HuH-7.5 (cell line): ENCODE data around the gene TP53I11.

Source experiments
- DNase-seq: peaks from one replicate; pipeline ENCODE4 v3.0.0; 2011; ENCODE audit warnings: low spot score

The TP53I11 gene

DNA sequence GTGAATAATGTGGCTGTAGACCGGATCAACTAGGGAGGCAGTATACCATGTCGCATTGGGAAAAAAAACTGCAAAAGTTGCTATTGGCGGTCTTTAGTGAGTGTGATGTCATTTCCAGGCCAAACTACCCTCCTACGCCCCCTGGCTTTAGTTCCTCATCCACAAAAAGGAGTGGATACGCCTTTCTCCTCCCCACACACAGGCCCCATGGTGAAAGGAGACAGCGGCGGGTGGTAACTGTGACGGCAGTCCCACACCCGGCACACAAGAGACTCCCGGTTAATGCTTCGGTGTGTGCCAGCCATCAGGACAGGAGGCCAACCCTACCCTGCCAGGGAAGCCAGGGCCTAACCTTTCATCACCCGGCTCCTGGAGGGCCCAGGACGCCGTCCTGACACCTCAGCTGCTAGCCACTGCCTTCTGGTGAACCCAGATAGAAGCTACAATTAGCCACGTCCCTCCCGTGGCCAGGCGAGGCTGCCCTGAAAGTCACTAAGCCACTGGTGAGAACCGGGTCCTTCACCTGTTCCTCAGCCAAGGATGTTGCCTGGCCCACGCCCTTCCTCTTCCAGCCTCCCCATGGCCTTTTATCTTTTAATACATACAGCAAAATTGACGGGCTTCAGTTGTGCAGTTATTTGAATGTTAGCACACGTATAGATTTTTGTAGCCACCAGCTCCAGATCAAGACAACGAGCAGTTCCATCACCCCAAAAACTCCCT, 10.8 kb downstream of the TP53I11 start:
- DNase-seq, result no peak

DNA sequence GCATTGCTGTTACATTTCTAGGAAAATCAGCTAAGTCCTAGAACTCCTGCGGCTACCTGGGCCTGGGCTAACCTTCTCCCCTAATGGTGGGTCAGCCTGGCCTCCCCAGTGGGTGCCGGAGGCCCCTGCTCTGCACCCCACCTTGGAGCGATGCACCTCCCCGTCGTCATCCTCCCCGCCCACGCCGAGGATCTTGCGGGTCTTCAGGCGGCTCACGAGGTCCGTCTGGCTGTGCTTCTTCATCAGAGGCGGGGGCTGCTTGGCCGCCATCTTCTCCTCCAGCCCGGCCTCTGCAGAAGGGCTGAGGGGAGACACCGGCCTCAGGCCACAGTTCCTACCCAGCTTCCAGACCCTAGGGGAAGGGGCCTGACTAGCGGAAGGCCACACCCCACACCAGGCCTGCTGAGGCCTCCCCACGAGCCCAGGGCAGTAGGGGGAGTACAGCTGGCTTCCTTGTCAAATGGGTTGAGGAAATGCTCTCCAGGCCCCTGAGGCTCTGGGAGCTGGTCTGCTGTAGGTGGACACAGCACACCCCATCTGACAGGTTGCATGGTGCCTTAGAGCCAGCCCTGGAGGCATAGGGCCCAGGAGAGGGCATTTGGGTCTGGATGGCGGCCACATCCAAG, 12.5 kb downstream of the TP53I11 start:
- DNase-seq, result no peak

DNA sequence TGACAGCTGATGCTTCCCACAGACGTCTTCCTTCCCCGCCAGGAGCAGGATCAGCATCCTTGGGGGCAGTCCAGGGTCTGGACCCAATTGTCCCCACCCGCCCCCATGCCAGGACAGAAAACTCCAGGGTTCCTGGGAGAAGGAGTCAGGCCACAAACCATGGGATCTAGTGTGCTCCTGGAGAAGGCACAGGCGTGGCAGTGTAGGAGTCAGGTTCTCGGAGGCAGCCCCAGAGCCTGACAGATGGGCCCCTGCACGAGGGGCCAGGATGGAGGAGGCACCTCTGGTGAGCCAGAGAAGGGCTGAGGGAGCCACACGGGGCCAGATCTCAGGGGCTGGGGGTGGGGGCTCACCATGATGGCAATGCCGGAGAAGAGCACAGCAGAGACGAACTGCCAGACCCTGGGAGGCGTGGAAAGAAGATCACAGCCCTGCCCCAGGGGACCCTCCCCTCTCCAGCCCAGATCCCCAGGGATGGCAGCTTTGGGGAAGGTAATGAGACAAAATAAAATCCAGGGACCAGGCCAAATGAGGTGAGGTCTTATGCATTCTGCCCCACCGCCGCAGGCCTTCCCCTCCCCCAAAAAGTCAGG, 13.6 kb downstream of the TP53I11 start:
- no peak for DNase-seq

DNA sequence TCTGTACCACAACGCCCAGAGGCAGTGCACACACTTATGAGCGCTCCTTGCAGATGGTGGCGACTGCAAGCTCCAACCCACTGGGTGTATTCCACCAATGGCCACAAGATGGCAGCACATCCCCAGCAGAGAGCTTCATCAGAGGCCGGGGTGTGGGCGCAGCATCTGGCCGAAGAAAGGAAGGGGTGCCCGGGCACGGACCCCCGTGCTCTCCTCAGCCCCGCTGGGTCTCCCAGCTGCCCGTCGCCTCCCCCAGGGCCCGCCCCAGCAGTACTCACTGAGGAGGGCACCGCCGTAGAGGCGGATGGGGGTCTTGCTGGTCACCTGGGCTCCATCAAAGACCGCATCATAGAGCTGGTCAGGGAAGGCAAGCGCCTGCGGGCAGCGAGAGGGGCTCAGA, 14.2 kb downstream of the TP53I11 start:
- DNase-seq, result peak; percentile 71

DNA sequence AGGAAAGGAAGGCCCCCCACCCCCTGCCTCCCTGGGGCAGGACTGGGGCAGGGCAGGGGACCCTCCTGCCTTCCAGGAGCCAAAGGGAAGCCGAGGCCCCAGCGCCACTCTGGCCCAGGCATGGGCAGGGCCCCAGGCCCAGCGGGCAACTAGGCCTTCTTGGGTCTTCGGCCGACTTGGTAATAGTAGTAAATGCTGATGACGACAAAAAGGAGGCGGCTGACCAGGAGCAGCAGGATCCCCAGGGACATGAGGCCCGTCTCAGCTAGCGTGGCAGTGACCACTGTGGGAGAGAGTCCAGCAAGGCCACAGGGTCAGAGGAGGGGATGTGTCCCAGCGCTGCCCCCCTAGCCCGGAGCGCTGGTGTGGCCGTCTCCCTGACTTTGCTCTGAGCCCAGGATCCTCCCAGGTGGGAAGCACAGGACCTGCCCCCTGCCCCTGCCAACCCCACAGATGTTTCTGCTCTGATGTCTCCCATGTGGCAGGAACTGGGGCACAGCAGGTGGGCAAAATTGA, 15.9 kb downstream of the TP53I11 start:
- DNase-seq, result no peak

DNA sequence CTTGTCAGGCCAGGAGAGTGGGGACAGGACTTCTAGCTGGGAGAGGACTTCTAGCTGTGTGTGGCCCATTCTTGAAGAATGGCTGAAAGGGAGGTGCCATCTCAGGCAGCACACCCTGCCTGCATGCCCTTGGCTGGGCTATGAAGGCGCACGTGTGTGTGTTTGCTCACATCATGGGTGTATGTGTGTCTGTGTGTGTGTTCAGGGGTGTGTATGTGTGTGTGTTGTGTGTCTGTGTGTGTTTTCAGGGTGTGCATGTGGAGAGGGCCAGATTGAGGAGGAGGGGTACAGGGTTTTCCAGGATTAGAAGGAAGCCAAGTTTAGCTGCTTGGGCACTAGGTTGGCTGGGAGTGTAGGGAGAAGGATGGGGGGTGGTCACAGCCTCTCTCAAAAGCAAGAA, 16.6 kb downstream of the TP53I11 start:
- no peak for DNase-seq

DNA sequence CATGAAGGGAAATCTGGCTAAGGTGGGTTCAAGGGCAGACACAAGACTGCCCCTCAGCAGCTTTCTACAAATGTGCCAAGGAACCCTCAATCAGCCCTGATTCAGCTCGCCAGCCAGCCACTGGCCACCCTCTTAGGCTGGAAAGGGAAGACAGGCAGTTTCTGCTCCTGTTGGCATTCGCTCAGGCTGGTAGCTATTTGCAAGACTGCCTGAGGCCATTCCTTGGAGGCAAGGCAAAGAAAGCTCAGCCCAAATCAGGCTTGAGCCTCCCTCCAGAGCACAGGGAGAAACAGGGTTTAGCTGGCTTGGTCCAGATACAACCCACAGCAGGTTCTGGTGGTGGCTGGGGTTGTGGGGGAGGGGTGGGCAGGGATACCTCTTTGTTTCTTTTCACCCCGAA, 19.2 kb downstream of the TP53I11 start:
- no peak for DNase-seq

DNA sequence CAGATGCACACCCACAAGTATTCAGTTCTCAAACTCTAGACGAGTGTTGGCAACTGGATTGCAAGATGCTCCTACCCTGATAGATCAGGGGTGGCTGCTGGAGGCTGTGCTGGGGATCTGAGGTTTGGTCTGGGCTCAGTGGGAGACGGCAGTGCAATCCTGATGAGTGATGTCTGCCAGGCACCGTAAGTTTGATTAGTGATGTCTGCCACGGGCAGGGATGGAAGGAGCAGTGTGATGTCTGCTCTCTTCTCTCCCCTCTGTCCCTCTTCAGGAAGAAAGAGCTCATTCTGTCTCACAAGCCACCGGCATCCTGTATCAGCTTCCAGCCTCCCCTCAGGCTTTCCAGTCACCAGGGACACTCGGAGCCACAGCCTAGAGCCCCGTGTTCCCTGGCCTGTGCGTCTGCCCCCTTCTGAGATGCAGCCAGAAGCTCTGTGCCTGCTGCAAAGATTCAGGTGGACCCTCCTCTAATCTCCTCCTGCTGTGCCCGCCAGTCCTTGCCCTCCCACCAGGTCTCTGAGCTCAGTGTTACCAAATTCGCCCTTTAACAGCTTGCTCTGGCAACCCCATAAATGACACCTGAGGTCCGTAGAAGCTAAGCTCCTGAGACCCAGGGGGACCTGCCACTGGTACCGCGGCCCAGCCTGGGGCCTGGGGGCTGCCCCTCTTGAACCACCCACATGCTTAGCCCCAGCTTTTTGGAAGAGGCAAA, 19.9 kb downstream of the TP53I11 start:
- DNase-seq, result no peak

DNA sequence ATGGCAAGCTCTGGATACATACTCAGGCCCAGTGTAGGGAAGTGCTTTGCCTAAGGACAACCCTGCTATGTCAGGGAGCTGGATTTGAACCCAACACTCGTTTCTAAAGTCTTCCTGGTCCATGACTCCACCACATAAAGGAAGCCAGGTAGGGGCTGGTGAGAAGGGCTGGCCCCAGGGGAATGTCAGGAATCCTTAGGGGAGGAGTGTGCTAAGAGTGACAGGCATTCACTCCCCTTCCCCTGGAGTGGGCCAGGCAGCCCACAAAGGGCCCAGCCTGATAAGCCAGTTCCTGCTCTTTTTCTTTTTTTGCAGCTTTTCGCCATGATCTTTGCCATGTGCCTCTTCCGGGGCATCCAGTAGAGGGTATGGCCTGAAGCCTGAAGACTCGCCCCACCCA, 21.9 kb downstream of the TP53I11 start:
- DNase-seq, result no peak

DNA sequence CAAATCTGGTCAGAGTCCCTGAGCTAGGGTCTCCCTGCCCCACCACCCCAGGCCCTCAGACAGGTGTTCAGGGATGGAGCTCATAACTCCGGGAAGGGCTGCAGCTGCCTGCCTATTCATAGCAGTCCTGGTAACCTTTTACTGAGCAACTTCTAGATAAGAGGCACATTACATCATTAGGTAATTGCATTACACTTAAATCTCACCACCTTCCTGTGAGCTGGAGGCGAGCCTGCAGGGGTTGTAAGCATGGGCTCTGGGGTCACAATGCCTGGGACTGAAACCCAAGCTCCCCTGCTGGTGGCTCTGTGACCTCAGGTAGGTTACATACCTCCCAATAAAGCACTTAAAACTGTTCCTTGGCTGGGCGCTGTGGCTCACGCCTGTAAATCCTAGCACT, 22.5 kb downstream of the TP53I11 start:
- no peak for DNase-seq

DNA sequence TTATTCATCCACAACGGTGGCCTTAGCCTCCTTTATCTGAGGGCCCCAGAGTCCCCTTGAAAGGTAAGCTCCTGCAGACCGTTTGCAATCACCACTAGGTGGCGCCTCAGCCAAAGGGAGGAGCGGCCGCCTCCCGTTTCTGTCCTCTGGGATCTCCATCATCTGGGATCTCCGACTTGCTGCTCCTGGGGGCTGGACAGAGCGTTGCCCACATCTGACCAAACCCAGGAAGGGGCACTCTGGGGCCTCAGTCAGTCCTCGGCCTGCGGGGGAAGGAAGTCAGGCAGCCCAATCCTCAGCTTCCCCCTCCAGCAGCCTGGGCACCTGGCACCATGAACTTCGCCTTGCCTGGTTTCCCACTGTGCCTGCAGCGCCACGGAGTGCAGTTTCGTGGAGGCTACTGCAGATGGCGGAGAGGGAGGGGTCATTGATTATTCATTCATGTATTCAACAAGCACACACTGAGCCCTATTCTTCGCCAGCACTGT, 23.5 kb downstream of the TP53I11 start:
- peak; percentile 70 for DNase-seq

DNA sequence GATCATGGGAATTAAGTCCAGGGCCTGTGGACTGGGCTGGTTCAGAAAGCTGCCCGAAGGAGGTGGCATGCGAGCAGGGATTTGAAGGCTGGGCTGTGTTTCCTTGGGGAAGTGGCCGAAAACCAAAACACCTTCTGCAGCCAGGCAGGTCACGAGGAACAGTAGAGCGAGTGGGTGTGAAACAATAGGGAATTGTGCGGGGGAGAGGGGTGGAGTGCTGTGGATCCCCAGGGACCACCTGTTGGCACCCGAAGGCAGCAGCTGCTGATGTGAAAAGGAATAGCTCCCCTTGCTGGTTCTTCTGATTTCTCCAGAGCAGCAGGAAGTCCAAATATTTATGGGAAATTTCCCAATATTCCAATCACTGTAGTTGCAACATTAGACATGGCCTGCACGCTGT, 24.6 kb downstream of the TP53I11 start:
- no peak for DNase-seq

DNA sequence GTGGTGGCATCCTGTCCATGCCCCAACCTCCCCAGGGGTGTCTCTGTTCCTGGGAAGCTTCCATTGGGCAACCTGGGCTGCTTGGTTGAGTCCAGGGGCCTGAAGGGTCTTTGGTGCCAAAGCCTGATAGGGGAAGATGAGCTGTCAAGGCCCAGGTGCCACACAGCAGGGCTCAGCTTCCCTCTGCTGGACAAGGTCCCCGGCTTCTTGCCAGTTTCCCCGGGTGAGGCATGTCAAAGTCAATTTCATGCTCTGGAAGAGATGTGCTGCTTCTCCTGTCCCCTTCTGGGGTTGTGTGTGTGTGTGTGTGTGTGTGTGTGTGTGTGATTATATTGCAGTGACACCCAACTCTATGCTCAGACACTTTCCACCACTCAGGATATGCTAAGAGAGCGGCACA, 26.9 kb downstream of the TP53I11 start:
- no peak for DNase-seq

DNA sequence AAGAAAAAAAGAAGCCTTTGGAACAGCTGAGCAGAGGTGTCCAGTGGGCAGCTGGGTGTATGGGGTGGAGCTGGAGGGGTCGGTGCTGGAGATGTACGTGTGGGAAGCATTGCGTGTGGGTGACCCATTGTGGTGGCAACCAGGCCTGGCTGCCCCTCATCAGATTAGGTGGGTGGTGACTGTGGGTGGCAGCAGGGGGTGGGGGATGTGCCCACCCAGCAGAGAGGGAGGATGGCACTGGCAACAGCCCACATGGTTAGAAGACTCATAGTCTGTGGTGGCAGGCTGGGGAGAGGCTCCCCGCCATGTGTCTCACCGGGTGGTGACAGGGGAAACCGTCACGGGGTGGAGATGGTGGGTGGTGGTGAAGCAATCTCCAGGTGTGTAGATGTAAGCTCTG, 27.6 kb downstream of the TP53I11 start:
- DNase-seq, result no peak

DNA sequence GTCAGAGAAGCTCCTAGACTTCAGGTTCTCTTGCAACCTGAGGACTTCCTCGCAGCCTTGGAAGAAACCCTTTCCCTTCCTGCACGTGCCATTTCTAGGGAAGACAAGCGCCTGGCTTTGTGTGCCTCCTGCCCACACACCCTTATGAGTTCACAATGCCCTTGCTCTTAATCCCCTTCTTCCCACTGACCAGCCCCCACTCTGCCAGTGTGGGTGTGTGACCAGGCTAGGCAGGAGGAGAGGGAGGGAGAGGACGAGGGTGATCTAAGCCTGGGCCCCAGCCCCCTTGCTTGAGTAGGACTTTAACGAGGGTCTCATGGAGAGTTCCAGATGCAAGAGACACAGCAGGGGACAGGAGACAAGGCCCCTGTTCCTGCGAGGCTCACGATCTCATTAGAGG, 30.2 kb downstream of the TP53I11 start:
- DNase-seq, result no peak

DNA sequence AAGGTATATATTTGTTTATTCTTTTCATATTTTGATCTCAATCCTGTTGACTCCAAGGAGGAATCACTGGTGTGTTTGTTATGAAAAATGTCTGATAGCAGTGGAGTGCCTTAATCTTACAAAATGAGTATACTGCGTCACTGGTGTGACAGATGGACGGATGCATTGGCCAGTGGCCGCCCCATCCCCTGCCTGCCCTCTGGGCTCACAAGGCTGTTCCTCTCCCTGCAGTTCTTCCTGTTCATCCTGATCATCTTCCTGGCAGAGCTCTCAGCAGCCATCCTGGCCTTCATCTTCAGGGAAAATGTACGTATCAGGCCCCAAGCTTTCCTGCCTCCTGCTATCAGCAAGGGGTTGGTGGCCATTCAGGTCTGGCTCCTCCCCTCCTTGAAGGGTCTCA, 32.9 kb downstream of the TP53I11 start:
- DNase-seq, result no peak

DNA sequence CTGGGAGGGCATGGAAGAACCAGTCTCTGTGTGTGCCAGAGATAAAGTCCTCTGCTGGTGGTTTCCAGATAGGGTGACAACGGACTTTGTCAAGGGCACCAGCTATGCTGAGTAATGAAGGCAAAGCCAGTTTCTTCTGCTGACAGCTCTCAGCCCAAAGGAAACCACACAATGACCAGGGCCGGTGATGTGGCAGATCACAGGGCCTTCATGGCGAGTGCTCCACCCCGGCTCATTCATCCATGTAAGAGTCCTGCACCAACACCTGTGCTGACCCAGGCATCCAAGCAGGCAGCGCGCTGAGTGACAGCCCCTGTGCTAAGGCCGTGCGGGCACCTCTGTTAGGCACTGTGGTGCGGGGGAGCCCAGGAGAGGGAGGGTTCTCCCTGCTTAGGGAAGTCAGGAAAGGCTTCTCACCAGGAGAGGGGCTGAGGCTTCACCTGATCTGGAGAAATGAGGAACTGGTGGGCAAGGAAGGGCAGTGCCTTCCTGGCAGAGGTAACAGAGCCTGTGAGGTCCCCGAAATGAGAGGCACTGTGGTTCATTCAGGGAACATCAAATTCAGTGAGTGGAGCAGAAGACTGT, 33.8 kb downstream of the TP53I11 start:
- no peak for DNase-seq

DNA sequence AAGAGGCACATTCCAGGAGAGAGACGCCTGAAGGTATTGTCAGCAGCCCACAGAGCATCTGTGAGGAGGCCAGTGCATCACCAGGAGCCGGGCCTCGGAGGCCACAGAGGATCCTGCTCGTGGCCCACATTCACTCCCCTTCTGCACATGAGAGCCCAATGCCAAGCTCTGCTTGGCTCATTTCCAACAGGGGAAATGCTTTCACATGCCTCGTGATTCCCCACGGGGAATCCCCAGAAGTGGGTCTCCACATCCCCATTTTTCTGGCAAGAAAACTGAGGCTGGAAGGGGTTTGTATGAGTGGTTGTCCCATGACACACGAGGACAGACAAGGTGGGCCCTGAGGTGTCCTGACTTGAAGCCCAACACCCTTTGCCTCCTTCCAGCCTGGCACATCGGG, 34.4 kb downstream of the TP53I11 start:
- DNase-seq, result no peak

DNA sequence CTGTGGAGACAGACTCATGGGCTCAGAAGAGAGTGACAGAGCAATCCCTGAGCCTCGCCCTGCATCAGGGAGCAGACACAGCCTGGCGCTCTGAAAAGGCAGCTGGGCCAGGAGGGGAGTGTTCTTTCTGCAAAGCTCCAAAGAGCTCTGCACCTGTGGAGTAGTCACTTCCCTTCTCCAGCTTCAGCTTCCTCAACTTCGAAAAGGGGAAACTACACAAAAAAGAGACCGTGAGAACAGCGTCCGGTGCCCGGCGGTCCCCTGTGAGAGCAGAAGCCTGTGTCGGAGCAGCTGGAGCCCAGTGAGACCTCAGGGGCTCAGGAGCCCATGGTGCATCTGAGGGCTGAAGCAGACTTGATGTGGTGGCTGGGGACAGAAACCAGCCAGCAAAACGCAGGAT, 35.1 kb downstream of the TP53I11 start:
- DNase-seq, result no peak

DNA sequence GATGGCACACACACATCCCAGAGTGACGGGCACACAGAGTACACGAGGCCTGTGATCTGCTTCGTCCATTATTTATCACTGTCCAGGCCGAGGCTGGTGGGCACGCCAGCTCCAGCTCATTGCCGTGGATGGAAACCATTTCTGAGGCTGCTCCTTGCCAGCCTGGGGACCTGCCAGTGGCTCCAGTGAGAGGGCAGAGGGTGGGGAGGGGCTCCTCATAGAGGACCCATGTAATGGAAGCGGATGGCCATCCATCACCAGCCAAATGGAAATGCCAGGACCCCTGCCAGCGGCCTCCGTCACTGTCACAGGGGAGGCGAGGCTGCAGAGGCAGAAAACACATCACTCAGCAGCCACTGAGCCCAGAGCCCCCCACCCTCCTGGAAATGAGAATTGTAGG, 35.7 kb downstream of the TP53I11 start:
- no peak for DNase-seq

DNA sequence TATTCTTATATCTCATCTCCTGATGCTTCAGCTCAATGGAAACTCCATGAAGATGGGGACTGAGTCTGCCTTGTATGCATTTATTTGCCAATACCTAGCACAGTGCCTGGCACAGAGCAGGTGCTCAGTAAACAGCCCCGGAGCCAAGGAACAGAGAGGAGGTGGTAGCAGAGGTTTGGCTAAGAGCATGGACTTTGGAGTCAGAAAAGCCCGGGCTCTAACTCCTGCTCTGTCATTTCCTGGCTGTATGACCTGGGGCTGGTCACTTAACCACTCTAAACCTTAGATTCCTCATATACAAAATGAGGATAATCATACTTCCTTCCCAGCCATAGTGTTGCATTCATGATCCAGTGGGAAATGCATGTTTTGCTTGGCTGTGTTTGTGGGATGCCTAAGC, 36.6 kb downstream of the TP53I11 start:
- DNase-seq, result no peak

DNA sequence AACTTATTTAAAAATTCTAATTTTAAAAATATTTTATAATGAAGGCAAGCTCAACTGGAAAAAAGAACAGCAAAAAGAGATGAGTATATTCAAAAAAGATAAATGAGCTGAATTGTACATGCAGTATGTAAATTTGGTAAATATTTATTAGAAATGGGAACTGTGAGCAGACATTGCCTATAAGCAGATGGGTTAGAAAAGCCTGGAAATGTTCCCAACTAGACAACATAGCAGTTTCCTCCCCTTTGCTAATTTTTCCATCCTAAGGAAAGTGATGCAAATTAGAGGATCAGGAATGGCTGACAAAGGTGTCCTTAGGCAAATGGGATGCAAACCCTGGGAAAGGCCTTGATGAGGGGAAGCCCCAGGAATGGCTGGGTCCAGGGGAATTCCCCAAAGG, 37.2 kb downstream of the TP53I11 start:
- no peak for DNase-seq
